Measurements from ENCODE around the gene FAM174C.
A peak's percentile ranks its signal among the peaks of the same experiment; 100 is the strongest.
"Not testable (repeated sequence)": the region's sequence is repeated elsewhere in the genome, so short reads cannot be mapped to it uniquely, and the experiment has no call there.

FAM174C gene

DNA sequence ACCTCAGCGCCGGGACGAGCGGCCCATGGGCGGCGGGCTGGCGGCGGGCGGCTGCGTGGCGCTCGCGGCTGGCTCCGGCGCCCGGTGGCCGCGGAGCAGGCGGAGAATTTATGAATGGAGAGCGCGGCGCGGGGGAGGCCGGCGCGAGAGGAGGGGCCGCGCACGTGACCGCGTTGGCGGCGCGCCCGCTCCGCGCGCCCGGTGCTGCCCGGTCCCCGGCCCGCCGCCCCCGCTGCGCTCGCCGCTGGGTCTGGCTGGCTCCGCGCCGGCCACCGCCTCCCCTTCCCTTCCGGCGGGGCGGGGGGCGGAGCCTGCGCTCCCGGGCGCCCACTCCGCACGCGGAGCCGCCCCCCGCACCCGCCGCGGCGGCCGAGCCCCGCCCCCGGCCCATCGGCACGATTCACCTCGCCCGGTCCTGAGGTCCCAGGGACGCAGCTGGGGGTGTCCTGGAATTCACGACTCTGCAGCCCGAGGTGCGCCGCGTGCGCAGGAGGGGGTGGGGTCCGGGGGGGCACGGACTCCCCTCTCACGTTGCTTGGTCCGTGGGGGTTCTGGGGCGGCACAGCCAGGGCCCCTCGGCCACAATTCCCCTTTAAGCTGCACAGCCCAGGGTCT lies 37.5 kb upstream of the FAM174C start, which contains the start of gene CBARP:
TSS of gene CBARP (minus strand) at position 252 of the 615 bp plus-strand sequence. CDS start 1,905 bp downstream, outside the sequence.
- DNase-seq, result no peak

DNA sequence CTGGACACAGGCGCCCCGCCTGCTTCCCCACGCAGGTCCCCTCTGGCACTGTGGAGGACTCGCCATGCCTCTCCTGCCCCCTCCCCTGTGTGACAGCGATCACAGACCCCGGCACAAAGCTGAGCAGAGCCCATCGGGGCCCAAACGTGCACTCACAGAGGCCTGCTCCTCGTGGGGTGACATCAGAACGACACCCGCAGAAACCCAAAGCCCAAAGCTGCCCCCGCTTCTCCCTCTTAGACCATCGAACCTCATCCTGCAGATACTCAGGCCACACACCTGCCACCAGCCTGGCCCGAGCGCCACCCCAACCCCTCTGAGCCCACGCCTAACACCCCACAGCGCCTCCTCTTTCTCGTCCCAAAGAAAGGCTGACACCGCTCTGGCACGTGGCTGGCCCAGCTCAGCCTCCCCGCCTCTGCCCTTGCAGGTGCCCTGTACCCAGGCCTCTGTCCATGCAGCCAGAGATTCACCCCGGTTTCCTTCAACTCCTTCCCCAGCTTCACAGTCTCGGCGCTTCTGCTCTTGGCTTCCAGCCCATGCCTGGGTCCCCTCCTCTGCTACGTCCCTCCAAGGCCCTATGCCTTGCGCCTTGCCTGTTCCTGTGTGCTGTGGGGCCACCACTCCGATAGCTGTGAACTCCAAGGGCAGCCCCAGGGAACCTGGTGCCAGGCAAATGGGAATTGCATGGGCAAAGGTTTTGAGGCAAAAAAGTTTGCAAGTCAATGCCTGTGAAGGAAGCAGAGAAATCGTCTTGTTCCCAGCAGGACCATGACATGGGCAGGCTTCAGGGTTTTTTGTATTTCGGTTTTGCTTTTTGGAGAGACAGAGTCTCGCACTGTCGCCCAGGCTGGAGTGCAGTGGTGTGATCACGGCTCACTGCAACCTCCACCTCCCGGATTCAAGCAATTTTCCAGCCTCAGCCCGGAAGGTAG lies 36.7 kb upstream of the FAM174C start:
- no peak for DNase-seq

DNA sequence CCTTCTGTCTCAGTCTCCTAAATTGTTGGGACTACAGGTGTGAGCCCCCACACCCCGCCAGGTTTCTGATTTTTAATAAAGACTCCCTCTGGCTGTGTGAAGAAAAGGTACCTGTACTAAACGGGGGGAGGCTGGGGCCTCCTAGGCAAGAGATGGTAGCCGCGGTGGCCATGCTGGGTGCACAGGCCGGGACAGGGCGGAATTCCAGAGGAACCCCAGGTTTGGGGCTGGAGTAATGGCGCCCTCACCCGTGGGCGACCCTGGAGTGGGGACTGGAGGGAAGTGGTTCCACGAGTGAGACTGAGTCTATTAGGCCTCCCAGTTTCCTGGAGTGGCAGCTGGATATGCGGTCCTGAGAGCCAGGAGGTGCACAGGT lies 35.9 kb upstream of the FAM174C start:
- no peak for DNase-seq

DNA sequence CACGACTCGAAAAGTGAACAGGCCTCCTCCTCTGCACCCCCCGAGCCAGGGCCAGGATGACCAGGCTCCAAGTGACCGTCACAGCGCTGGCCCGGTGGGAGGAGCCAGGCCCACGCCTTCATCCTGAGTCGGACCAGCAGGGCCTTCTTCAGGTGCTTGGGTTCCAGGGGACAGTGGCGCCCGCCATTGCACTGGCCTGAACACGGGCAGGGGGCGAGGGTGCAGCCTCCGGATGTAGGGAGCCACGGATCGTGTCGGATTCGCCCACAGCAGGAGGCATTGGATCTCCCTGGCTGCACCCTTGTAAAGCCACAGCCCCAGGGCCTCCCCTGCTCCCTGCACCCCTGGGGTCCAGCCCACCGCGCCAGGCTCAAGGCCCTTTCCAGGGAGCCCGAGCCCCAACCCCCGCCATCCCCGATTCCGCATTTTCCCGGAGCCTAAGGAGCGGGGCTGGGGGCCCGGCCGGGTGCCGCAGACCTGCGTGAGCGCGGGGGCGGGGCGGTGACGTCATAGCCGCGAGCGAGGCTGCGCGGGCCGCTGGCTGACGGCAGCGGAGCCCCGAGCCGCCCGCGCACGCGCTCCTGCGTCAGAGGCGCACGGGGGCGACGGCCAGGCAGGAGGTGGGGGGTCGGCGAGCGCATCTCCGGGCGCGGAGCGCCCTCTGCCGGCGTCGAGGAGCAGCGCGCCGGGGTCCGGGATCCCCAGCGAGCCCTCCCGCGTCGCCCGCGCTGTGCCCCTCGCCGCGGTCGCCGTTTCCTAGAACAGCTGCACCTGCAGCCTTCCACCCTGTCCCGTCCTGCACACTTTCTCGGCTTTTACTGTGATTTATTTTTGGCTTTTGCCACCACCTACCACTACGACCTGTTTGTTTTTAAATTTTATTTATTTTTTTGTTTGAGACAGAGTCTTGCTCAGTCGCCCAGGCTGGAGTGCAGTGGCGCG lies 35.3 kb upstream of the FAM174C start:
- peak; percentile 91 for DNase-seq

DNA sequence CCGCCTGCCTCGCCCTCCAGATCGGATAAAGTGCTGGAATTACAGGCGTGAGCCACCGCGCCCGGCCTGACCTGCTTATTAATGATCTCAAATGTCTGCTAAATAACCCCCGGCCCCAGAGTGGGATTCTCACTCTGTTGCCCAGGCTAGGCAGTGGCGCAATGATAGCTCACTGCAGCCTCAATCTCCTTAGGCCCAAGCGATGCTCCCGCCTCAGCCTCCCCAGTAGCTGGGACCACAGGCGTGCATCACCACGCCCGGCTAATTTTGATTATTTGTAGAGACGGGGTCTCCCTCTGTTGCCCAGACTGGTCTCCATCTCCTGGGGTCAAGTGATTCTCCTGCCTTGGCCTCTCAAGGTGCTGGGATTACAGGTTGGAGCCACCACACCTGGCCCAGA lies 34.4 kb upstream of the FAM174C start:
- DNase-seq, result no peak

DNA sequence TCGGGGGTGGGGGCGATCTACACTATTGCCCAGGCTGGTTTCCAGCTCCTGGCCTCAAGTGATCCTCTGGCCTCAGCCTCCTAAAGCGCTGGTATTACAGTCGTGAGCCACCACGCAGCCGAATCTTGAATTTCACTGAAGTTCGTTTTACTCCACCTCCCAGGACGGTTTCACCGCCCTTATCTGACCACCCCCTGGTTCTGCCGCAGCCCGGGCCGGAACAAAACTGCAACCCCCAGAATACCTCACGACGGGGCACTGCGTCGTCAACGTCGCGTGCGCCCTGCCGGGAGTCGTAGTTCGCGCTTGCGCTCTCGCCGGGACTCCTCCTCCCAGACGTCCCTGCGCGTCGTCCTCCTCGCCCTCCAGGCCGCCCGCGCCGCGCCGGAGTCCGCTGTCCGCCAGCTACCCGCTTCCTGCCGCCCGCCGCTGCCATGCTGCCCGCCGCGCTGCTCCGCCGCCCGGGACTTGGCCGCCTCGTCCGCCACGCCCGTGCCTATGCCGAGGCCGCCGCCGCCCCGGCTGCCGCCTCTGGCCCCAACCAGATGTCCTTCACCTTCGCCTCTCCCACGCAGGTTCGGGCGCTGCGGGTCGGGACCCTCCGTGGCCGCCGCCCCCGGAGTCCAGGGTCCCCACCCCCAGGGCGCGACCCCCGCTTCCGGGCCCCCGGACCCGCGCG lies 33.8 kb upstream of the FAM174C start, which contains the start of gene ATP5F1D:
TSS of gene ATP5F1D (plus strand) at position 335 of the 679 bp plus-strand sequence. CDS start at position 435, 100 bp downstream.
- peak; percentile 95 for DNase-seq

DNA sequence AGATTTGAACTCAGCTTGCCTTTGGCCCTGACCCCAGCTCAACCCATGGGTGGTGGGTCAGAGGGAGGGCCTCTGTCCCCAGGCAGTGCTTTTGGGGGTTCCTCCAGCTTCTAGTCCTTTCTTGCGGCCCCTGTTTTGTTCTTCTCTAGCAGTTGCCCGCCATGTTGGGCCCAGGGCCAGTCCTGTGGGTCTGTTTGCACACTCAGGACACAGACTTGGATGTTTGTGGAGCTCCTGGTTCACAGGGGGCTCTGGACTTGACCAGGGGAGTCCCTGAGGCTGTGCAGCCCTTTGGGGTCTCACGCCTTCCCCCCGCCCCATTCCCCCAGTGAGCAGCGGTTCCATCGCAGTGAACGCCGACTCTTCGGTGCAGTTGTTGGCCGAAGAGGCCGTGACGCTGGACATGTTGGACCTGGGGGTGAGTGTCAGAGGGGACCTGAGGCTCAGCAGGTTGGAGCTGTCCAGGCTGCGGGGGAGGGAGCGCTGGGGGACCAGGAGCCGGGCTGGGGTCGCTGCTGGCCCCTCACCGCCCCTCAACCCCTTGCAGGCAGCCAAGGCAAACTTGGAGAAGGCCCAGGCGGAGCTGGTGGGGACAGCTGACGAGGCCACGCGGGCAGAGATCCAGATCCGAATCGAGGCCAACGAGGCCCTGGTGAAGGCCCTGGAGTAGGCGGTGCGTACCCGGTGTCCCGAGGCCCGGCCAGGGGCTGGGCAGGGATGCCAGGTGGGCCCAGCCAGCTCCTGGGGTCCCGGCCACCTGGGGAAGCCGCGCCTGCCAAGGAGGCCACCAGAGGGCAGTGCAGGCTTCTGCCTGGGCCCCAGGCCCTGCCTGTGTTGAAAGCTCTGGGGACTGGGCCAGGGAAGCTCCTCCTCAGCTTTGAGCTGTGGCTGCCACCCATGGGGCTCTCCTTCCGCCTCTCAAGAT lies 31.3 kb upstream of the FAM174C start:
- peak; percentile 89 for DNase-seq

DNA sequence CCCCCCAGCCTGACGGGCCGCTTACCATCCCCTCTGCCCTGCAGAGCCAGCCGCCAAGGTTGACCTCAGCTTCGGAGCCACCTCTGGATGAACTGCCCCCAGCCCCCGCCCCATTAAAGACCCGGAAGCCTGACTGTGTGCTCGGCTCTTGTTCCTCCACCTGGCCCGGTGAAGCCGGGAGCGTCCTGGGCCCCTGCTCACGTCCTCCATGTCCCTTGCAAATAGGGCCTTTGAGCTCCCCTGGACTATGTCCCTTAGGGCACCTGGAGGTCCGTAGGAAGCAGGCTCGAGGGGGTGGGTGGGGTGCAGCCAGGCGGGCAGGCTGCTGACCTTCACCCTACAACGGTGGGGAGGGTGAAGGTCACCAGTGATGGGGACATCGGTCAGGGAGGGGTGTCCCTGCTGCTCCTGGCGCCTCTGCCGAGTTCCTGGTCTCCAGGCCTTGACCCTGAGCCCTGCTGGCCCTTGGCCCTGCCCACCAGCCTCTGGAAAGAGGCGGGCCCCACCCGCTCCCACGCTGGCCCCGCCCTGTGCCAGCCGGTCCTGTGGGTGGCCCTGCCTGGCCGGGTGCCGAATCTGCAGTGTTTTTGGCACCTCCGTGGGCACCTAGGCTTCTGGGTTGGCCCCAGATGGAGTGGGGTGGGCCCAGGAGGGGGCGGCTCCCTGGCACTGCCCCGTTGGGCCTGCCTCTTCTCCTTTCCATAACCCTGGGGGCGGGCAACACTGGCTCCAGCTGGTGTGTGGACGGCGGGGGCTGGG lies 30.5 kb upstream of the FAM174C start:
- no peak for DNase-seq

DNA sequence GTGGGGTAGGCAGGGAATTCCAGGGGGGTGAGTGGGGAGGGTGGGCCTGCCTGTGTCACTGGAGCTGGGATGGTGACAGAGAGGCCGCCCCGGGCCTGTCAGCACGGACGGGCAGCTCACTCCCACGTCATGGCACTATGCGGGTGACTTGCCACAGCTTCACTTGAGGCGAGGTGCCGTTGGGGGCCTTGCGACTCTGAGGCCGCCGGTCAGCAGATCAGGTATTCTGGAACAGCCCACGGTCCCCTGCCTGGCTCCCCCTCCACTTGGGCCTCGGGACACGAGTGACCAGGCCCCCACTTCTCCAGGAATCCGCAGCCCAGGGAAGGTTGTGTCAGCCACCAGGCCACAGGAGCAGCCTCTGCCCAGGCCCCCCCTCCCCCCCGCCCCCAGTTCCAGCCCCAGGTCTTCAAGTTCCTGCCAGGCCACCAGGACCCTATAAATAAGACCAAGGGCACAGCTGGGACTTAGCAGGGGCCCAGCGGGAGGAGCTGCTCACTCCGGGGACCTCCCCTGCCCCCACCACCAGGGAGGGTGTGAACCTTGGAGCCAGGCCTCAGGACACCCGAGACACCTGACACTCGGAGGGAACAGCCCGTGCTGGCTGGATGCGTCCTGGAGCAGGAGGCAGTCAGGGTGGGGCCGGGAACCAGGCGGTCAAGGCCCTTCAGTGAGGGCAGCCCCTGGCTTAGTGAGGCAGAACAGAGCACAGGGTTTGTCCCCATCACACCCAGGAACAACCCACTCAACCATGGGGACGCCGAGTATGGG lies 29.7 kb upstream of the FAM174C start:
- DNase-seq, result no peak

DNA sequence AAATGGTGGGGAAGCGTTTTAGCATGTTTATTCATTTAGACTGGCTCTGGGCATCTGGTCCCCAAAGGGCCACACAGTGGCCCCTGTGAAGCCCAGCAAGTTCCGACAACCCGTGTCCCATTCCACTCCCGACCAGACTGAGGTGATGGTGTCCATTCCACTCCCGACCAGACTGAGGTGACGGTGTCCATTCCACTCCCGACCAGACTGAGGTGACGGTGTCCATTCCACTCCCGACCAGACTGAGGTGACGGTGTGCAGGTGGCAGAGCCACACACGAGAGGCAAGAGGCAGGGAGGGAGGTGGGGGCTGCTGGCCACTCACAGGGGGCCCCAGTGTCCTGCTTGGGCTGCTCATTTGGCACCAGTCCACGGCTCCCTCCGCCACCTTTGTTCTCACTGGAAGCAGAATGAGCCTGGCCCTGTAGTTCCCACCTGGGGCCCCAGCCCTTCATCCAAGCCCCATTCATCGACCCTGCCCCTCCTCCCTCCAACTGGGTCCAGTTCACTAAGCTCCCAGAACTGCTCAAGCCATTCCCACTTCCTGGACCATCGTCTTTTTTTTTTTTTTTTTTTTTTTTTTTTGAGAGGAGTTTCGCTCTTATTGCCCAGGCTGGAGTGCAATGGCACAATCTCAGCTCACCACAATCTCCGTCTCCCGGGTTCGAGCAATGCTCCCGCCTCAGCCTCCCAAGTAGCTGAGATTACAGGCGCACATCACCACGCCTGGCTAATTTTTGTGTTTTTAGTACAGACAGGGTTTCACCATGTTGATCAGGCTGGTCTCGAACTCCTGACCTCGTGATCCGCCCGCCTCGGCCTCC lies 28.9 kb upstream of the FAM174C start:
- DNase-seq, result not testable (repeated sequence)

DNA sequence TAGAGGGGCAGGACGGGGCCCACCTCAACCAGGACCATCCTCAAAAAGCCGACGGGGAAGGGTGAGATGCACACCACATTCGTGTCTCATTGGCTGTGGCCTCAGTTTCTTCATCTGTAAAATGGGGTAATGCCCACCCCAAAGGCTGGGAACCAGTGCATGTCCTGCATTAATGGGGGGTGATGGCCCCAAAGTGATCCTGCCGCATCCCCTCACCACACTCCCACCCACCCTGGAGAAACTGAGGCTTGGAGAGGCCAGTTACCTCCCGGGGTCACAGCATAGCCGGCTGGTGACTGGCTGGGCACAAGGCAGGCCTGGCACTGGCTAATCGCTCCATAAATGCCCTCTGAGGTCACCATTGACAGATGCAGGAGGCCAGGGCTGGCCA lies 27.6 kb upstream of the FAM174C start:
- no peak for DNase-seq

DNA sequence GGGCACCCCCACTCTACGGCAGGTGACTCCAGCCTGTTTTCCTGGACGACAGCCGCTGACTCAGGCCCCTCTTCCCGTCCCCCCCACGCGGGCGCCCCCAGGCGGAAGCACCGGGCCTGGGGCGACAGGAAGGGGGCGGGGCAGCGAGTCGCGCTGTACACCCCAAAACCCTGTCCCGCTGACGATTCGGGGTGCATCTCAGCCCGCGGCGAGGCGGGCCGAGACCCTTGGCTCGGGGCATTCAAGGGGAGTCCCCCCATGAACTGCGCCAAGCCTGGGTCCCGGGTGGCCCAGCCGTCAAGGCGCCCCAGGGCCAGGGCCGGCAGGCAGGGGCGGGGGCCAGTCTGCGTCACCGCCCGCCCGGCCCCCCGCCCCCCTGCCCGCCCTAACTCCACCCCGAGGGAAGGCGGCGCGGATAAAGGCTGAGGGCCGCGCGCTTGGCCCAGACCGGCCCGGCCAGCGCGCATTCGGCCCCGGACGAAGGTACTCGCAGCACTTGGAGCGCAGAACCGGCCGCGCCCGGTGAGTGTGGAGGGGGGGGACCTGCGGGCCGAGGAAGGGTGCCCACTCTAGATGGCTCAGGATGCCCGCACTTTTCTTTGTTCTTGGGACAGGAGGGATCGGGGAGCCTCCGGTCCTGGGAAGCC lies 27.1 kb upstream of the FAM174C start, which contains the start of gene MIDN:
TSS of gene MIDN (plus strand) at position 445 of the 647 bp plus-strand sequence. CDS start 1,714 bp downstream, outside the sequence.
- DNase-seq, result peak; percentile 89

DNA sequence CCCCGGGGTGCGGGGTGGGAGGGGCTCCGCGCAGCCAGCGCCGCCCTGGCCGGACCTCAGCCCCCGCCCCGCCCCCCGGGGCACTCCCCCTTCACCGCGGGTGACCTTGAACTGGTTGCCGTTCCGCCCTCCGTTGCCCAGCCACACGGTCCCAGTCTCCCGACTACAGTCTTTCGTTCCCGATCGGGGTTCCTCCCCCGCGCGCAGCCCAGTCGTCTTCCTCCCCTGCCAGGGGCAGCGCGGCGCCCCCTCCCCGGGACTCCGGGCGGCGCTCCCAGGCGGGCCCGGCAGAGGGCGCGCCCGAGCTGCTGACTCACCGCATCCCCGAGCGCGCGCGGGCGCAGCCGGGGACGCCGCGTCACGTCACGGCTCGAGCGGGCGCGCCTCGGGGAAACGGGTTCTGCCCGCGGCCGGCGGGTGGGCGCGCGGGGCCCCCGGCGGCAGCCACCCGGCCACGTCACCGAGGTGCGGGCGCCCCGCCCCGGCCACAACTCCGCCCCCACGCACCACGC lies 26.5 kb upstream of the FAM174C start:
- peak; percentile 84 for DNase-seq

DNA sequence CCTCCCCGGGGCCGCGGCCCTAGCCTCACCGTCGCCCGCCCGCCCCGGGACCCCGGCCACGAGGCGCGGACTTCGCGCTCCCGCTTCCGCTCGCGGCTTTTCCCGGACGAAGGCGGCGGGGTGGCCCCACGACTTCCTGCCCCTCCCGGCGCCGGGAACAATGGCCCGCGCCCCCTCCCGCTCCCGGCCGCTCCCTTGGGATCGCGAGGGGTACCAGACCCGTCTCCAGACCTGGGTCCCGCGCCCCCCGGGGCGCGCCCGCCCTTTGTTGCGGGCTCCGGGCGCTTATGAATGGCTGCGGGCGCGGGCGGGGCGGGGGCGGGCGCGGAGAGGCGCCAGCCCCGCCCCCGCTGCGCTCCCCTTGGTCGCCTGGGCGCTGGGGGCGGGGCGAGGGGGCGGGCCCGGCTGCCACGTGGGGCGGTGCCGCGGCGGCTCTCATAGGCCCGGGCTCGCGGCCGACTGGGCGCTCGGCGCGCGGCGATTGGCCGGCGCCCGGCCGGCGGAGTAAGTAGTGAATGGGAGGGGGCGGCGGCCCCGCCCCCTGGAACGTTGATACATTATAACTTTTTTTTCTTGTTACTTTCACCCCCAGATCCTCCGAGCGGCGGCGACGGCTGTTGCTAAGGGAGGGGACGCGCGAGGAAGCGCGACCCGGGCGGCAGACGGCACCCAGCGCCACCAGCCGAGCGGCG lies 25.9 kb upstream of the FAM174C start:
- DNase-seq, result peak; percentile 96

DNA sequence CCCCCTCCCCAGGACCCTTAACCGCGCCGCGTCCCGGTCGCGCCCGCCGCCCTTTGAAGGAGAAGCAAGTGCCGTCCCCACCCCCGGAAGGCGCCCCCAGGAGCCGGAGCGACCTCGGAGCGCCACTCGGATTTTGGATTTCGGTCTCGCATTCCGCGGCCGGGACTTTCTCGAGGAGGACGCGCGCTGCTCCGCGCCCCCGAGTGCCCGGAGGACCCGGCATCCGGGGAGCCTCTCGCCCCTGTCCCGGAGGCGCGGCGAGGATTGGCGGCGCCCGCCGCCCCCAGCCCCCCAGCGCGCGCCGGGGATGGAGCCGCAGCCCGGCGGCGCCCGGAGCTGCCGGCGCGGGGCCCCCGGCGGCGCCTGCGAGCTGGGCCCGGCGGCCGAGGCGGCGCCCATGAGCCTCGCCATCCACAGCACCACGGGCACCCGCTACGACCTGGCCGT lies 25.3 kb upstream of the FAM174C start:
- no peak for DNase-seq

DNA sequence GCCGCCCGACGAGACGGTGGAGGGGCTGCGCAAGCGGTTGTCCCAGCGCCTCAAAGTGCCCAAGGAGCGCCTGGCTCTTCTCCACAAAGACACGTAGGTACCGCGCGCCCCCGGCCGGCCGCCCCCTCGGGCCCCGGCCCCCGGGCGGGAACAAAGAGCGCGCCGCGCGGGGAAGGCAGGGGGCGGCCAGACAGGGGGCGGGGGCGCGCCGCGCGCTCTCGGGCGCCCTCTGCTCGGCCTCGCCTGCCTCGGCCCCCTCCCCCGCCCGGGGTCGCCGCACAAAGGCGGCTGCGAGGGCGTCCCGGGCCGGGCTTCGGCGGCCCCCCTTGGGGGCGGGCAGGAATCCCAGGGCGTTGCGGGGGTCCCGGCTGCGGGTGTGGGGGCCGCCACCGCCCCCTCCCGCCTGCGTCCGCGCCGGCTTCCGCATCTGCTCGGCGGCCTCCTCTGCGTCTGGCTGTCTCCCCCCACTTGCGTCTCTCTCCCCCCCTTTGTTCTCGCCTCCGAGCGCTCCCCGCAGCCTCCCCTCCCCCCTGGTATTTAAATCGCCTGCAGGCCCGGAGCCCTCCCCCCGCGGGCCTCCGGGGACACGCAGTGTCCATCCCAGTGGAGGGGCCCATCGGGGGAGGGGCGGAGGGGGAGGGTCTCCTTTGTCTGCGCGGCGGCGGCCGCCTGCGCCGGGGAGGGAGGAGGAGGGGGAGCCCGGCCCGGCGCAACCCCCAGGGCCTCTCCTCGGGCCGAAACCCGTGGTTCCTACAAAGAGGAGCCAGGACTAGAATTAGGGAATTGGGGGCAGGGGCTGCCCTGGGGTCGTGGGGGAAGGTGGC lies 24.7 kb upstream of the FAM174C start:
- peak; percentile 89 for DNase-seq

All from islet precursor cell (in vitro differentiated cells).